T-helper 1 cell treated with Interleukin-12 subunit alpha and Interleukin-12 subunit beta and Interleukin-4 antibody, amounts not matched to agents 30 ng/mL and 1 ng/mL, for 36 hours (primary cell): Measurements from ENCODE around the gene LFNG. TPM values are rescaled to one million over a fixed set of nuclear protein-coding genes. Genes with fewer than 3 reads are reported as not detected.

Experiments used
- intact Hi-C: fragments of 100-400 bp; cut with micrococcal nuclease; formaldehyde crosslinking; loops from one replicate; pipeline ENCODE4 v1.15.1; 2024
- total RNA-seq: library from RNA; stranded (reverse); gene quantifications from 2 replicates; pipeline ENCODE4 v1.2.3, GENCODE V29; 2022

The LFNG gene
- total RNA-seq, 1 donor from 2014 or later = 125 TPM

DNA sequence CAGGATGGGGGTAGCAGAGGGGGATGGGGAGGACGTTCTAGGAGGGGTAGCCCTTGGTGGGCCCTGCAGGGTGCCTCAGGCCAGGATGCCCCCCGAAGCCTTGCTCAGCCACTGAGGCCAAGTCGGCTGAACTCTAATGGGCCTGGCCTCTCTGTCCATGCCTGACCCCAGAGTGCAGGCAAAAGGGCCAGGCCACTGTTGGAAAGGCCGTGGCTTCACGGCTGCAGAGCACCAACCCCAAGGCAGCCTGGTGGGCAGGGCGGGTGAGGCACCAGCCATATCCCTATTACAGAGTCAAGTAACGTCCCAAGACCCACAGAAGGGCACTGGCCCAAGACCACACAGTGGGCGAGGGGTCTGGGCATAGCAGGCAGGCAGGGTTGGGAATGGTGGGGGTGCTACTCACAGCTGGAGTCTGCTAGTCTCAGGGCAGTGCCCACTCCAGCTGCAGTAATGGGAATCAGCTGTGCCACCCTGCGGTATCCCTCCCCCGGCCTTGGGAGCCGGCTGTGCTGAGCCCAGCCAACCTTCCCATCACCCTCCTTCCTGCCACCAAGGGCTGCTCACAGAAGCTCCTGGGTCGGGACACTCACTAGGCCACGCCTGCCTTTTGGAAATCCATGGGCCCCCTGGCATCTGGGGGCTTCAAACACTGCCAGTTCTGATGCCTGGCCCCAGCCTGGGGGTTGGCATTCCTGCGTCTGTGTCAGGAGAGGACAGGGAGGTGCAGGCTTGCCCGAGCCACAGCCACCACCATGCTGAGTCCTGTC lies 4.0 kb upstream of the LFNG start:
- intact Hi-C loops = no loop called here

DNA sequence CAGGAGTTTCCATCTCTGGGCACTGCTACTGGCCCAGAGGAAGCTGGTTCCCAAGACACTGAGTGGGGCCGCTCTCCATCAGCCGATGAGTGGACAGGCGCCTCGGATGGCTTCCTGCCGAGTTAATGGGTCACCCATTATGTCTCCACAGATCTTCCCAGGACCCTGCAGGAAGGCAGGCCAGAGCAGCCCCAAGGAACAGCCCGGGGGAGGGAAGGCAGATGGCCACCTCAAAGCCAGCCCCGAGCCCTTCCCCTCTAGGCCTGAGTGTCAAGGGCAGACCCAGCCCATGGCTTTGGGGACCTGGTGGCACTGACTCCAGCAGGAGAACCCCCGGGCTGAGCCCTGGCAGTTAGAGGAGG lies 3.4 kb upstream of the LFNG start:
- intact Hi-C loops = no loop called here

DNA sequence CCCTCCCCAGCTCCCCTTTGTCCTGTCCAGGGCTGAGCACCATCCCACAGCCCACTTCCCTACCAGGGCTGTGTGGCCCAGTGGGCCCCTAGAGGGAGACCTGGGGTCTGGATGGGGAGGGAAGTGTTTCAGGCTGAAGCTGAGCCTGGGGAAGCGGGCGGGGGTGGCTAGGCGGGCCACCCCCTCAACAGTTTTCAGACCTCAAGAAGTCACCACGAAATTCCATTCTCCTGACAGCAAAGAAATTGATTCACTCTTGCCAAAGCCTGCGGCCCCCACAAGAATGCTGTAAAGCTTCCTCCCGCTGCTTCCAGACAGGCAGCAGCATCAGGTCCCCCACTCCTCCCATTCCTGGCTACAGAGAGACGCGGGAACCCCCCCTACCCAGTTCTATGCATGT lies 2.5 kb upstream of the LFNG start:
- intact Hi-C loops = no loop called here

DNA sequence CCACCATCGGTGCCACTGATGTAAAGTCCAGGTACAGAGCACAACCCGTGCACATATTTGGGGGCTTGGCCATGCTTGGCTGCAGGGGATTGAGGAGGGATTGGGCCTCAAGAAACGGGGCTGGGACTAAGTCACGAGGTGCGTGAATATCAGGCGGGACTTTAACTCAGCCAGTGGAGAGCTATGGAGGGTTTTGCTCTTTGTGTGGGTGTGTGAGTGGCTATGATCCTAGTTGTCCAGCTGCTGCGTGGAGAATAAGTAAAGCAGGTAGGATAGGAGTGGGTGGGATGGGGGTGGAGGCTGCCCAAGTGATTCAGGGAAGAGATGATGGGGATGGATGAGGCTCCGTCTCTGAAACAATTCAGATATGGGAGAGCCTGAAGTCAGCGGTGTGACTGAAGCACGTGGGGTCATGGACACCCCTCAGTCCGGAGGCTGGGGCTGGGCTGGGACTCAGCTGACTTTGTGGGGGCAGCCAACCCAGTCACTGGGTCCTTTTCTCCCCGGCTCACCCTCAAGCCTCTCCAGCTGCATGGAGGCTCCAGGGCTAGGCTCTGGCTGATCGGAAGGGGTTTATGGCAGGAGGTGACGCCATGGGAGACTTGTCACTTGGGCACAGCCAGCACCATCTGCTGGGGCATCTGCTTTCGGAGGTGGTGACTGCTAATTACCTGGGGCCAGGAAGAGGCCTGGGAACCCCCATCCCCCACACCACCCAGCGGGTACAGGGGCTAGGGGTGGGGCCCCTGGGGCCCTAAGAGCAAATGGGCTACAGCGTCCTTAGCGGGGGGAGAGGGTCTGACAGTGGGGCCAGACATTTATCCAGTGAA lies 1.7 kb upstream of the LFNG start:
- intact Hi-C loops = no loop called here

DNA sequence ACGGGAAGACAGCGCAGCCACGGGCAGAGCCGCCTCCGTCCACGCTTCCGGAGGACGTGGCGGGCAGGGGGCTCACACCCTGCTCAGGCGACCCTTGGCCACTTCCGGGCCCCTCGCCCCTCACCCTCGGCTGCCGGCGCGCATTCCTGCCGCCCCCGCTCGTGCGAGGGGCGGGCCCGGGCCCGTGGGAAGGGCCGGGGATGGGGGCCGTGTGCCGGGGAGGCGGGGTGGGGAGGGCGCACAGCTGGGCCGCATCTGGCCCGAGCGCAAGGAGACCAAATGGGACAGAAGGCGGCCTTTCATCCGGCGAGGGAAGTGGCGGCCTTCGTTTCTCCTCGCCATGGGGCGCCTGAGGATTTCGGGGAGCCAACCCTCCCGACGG lies 846 bp upstream of the LFNG start:
- intact Hi-C loops = loop anchor here (1.0 kb wide), 4 partner anchors 10 to 113 kb away; partner anchors contain the start of genes BRAT1 and TTYH3

DNA sequence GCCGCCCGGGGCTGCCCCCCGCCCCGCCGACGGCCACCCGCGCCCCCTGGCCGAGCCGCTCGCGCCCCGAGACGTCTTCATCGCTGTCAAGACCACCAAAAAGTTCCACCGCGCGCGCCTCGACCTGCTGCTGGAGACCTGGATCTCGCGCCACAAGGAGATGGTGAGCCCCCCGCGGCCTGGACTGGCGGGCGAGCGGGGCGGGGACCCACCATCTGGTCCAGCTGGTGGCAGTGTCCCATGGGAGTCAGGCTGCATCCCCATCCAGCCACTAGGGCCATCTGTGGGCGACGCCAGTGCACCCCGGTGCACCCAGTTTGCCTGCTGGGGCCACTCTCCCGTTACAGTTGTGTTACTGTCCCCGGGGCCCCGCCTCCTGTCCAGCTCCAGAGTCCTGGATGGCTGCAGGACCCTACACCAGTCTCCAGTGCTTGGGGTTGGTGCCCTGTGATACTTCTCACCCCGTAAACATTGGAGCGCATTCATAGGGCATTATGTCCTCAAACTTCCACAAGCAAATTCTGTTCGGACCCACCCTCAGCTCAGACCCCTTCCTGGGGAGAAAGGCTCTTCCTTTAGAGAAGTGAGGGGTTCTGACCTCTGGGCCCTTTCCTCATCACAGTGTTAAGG lies 672 bp downstream of the LFNG start:
- intact Hi-C loops = loop anchor here (10.0 kb wide), 2 partner anchors 275 to 575 kb away; partner anchors contain the start of genes MRM2 and NUDT1

DNA sequence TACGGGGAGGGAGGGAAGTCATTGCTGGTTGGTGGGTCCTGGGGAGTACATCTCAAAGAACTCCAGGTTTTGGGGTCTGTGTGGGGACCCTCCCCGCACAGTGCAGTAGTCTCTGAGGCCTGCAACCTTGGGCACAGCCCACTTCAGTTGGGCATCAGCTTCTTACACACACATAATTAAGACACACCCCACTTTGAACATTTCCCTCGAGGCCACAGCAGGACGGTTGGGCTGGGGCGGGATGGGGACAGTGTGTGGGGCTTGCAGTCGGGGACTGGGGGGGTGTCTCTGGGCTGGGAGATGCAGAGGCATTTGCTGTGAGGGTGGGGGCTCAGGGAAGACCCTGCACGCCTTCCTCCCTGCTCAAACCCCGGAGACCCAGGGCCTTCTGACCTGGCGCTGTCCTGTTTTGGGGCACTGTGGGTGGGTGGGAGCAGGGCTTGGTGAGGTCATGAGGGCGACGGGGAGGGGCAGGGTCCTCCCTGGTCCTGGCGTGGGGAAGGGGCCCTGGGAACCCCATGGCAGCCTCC lies 1.3 kb downstream of the LFNG start:
- intact Hi-C loops = loop anchor here (10.0 kb wide), 2 partner anchors 276 to 576 kb away; partner anchors contain the start of genes MRM2 and NUDT1

DNA sequence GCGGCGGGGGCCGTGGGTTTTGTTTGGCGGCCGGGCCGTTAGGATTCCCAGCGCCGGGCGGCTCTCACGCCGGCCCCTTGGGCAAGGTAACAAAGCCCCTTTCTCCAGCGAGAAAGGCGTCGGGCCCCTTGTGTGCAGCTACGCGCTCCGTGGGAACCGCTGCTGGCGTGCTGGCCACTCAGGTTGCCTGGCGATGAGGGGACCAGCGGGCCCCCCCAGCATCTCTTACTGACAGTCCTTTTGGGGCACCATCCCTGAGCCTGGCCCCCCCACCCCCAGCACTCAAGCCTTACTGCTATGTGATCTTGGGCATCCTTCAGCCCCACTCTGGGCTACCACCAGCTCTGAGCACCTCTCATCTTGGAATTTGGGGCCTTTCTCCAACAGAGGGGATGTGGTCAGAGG lies 1.8 kb downstream of the LFNG start:
- intact Hi-C loops = loop anchor here (10.0 kb wide), 2 partner anchors 277 to 577 kb away; partner anchors contain the start of genes MRM2 and NUDT1

DNA sequence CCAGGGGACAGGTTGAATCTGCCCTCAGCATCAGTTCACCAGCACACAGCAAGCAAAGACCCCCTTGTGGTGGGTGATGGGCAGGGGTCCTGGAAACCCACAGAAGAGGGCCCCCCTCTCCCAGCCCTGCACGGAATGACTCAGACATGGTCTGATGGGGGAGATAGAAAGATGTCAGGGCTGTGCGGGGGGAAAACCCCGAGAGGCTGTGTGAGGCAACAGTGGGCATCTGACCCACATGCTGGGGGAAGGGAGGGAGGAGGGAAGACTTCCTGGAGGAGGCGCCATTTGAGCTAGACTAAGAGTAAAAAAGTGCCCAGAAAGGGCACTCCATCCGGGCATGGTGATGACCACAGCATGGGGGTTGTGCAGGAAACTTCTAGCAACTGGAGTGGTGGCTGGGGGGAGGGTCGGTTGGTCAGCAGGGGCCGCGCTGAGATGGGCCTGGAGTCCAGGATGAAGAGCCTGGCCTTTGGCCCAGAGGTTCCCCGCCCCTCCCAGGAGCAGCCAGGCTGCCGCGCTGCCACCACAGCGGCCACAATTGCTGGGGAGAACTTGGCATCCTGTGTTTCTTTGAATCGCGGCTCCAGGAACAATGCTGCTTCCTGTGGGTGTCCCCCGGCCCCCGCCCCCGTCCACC lies 2.5 kb downstream of the LFNG start:
- intact Hi-C loops = loop anchor here (1.0 to 10.0 kb wide), 5 partner anchors 8 to 577 kb away; partner anchors contain the start of genes MRM2 and NUDT1

DNA sequence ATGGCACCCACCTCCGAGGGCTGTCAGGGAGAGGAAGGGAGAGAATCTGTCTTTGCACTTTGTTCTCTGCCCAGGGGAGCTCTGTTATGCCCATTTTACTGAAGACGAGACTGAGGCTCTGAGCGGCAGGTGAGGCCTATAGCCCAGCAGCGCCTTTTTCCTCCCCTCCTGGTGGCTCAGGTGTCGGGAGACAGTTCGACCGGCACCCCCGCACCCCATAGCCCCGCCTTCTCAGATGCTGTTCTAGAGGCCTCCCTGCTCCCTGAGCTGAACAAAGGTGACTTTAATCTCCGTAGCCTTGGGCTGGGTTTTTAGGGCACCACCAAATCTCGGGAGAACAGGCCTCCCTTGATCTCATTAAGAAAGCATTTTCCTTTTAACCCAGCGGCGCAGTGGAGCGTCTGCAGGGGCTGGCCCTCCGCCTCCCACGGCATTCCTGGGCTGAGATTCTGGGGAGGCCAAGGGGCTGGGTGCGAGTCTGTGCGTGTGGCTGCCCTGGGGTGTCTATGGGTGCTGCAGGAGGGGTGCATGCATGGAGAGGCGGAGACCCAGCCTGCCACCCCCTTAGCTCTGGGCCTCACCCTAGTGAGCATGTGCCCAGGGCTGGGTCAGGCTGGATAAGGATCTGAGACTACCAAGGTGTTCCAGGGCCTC lies 3.3 kb downstream of the LFNG start:
- intact Hi-C loops = loop anchor here (1.0 to 10.0 kb wide), 5 partner anchors 7 to 578 kb away; partner anchors contain the start of genes MRM2 and NUDT1

DNA sequence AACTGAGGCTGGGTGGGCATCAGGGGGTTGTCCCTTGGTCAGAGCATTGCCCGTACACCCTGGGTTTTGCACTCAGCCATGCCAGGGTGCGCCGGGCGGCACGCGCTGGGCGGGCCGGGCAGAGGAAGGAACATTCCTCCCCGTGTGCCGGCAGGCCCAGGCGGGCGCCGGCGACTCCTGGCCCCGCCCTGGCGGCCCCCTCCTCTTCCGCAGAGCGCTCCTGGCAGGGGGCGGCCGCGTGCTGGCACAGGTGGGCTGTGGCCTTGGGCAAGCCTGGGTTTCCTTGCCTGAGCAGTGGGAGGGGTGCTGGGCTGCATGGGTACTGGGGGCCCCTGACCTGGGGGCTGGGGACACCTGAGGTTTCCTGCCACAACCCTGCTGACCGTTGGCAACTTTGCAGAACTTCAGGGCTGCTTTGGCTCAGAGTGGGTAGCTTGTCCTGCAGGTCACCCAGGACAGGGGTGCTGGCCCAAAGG lies 3.9 kb downstream of the LFNG start:
- intact Hi-C loops = loop anchor here (2.0 to 10.0 kb wide), 3 partner anchors 235 to 579 kb away; partner anchors contain the start of genes MRM2 and NUDT1

DNA sequence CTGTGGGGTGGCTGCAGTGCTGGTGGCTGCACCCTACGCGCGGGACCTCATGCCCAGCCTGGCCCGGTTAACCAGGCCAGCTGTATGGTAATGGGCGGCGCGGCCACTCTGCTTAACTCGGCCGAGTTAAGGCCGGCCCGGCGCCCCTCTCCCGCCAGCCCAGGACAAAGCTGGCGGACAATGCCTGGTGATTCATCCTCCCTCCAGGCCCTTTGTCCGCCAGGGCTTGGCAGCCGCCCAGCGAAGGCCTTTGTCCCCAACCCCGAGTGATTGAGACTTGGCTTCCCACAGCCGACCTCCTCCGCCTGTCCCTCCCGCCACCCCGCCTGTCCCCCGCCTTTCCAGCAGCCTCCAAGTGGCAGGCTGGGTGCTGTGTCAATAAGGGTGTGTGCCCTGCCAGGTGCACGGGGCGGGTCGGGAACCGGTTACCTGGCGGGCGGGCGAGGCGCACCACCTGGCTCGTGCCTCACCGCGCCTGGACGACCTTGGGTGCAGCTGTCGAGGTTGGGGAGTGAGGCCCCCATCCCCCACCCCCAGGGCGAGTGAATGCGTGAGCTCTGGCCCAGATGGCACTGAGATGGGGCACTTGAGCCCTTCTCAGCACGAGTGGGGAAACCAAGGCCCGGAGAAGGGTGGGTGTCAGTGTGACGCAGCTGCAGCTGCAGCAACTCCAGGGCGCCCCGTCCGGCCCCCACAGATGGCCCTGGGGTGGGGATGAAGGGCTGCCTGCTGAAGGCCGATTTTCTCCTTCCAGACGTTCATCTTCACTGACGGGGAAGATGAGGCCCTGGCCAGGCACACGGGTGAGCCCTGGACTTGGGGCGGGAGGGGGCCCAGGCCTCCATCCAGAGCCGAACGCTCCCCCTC lies 4.6 kb downstream of the LFNG start:
- intact Hi-C loops = loop anchor here (2.0 to 10.0 kb wide), 3 partner anchors 235 to 579 kb away; partner anchors contain the start of genes MRM2 and NUDT1

DNA sequence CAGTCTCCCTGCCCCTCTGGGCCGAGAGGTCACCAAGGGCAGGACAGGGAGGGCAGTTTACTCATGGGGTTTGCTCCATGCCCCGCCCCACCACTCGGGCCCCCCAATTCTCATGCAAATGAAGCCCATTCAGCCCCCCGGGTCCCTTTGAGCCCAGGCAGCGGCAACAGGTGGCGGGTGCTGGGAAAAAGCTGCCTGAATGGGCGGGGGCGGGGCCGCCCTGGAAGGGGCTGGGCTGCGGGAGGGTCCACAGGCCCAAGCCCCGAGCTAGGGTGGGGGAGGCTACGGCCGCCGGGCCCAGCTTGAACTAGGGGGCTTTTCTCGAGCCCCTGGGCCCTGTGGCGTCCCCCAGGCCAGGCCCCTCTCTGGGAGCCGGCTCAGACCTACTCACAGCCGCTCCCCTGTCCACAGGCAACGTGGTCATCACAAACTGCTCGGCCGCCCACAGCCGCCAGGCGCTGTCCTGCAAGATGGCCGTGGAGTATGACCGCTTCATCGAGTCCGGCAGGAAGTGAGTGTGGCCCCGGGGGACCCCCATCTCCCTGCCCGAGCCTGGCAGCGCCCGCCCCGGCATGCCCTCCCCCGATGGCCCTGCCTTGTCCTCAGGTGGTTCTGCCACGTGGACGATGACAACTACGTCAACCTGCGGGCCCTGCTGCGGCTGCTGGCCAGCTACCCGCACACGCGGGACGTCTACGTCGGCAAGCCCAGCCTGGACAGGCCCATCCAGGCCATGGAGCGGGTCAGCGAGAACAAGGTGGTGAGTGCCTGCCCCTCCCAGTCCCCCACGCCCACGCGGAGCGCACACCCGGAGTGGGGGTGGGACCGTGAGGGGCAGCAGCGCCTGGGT lies 5.5 kb downstream of the LFNG start:
- intact Hi-C loops = loop anchor here (10.0 kb wide), 2 partner anchors 280 to 580 kb away; partner anchors contain the start of genes MRM2 and NUDT1

DNA sequence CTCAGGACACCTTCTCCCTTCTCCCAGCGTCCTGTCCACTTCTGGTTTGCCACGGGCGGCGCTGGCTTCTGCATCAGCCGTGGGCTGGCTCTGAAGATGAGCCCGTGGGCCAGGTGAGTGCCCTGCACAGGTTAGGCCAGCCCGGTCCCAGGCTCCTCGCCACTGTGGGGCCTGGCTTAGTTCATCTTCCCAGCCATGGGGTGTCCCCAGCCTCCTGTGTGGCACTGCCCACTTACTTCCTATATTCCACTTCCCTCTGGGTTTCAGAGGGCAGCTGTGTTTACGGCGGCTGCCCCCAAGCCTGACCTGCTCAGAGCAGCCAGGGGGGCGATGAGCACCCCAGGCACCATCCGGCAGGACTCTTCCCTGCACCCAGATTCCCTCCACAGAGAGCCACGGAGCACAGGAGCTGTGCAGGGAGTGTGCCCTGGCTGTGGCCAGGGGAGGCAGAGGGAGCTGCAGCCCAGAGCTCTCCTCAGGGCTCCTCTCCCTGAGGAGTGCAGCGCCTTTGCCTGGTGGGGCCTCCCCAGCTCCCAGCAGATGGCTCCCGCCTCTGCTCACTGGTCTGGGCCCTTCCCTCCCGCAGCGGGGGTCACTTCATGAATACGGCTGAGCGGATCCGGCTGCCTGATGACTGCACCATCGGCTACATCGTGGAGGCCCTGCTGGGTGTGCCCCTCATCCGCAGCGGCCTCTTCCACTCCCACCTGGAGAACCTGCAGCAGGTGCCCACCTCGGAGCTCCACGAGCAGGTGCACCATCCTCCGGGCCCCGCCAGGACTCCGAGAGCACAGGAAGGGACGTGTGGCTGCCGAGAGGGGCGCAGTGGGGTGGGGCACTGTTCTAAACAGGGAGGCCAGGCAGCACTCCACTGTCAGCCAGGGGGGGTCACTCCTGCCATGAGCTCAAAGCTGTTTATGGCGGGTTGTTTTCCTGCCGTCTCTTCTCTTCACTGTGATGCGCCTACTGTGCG lies 6.4 kb downstream of the LFNG start:
- intact Hi-C loops = loop anchor here (10.0 kb wide), 2 partner anchors 281 to 581 kb away; partner anchors contain the start of genes MRM2 and NUDT1

DNA sequence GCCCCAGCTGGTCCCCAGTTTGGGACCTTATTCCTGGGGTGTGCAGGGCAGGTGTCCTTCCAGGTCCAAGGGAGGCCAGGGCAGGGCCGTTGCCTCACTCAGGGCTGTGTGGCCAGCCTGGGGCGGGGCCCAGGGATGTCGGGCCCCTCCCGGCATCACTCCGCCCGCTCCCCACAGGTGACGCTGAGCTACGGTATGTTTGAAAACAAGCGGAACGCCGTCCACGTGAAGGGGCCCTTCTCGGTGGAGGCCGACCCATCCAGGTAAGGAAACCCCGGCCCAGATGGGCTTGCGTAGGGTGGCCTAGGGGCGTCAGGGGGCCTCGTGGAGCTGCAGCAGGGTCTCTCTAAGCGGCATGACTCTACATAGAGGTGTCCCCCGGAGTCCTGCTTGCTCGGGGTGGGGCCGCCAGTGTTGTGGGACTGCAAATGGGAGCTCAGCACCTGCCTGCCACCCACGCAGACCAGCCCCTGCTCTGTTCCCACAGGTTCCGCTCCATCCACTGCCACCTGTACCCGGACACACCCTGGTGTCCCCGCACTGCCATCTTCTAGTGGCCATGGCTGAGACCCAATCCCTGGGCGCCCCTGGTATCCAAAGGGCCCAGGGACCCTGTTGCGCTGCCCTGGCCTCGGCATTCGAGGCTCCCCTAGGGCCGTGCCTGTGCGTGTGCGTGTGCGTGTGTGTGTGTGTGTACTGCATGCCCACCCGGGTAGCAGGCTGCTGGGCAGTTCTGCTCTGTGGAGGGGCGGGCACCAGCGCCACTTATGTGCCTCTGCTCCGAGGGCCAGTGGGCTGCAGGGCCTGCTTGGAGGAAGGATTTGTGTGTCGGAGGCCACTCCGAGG lies 7.3 kb downstream of the LFNG start:
- intact Hi-C loops = loop anchor here (10.0 kb wide), 2 partner anchors 282 to 582 kb away; partner anchors contain the start of genes MRM2 and NUDT1
